Measurements from ENCODE around the gene SCAMP2.

DNA sequence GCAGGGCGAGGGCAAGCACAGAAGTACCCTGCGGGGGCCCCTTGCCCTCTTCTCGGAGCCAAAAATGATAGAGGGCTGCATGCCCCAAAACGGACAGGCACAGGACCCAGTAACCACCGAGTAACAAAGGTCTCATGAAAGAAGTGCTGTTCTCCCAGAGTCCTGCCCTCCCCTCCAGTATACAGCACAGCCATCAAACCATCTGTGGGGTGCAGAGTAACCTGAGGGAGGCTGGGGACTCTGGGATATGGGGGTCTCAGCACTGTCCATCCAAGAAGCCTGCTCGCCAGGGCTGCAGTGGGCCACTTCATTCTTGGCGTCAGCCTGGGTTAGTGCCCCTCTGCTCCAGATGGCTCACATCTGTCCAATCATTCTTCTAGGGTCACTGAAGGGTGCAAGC lies 36.3 kb downstream of the SCAMP2 start:
- TF ChIP-seq, protein P1, sequence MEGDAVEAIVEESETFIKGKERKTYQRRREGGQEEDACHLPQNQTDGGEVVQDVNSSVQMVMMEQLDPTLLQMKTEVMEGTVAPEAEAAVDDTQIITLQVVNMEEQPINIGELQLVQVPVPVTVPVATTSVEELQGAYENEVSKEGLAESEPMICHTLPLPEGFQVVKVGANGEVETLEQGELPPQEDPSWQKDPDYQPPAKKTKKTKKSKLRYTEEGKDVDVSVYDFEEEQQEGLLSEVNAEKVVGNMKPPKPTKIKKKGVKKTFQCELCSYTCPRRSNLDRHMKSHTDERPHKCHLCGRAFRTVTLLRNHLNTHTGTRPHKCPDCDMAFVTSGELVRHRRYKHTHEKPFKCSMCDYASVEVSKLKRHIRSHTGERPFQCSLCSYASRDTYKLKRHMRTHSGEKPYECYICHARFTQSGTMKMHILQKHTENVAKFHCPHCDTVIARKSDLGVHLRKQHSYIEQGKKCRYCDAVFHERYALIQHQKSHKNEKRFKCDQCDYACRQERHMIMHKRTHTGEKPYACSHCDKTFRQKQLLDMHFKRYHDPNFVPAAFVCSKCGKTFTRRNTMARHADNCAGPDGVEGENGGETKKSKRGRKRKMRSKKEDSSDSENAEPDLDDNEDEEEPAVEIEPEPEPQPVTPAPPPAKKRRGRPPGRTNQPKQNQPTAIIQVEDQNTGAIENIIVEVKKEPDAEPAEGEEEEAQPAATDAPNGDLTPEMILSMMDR (IDR thresholded peaks at IDR 0.05) = no peak
- TF ChIP-seq POLR2A (IDR thresholded peaks at IDR 0.05) = no peak
